GM12864 (cell line): ENCODE data around the gene OSBP2.
A peak's percentile ranks its signal among the peaks of the same experiment; 100 is the strongest.

Experiments
- DNase-seq: peaks from one replicate; pipeline ENCODE4 v3.0.0-alpha.2; 2011; ENCODE audit warnings: low read depth
- H3K4me3 ChIP-seq: 2 replicates; pipeline ENCODE4 v1.5.1; 2011; ENCODE audit warnings: mild to moderate bottlenecking, low read depth, low read length, control low read depth
- TF ChIP-seq, protein P1 (sequence below): IDR thresholded peaks from 2 replicates; pipeline ENCODE4 v1.5.1; 2011; ENCODE audit warnings: low read depth, mild to moderate bottlenecking, moderate library complexity, low read length, control low read depth, inconsistent platforms; ENCODE audit errors: missing control alignments

OSBP2 gene

GRCh38 chr22:30751529-30751928 lies 56.9 kb downstream of the OSBP2 start:
- no peak overlapping the region for H3K4me3 ChIP-seq
- TF ChIP-seq, protein P1, sequence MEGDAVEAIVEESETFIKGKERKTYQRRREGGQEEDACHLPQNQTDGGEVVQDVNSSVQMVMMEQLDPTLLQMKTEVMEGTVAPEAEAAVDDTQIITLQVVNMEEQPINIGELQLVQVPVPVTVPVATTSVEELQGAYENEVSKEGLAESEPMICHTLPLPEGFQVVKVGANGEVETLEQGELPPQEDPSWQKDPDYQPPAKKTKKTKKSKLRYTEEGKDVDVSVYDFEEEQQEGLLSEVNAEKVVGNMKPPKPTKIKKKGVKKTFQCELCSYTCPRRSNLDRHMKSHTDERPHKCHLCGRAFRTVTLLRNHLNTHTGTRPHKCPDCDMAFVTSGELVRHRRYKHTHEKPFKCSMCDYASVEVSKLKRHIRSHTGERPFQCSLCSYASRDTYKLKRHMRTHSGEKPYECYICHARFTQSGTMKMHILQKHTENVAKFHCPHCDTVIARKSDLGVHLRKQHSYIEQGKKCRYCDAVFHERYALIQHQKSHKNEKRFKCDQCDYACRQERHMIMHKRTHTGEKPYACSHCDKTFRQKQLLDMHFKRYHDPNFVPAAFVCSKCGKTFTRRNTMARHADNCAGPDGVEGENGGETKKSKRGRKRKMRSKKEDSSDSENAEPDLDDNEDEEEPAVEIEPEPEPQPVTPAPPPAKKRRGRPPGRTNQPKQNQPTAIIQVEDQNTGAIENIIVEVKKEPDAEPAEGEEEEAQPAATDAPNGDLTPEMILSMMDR = no peak
- DNase-seq = no peak

DNA sequence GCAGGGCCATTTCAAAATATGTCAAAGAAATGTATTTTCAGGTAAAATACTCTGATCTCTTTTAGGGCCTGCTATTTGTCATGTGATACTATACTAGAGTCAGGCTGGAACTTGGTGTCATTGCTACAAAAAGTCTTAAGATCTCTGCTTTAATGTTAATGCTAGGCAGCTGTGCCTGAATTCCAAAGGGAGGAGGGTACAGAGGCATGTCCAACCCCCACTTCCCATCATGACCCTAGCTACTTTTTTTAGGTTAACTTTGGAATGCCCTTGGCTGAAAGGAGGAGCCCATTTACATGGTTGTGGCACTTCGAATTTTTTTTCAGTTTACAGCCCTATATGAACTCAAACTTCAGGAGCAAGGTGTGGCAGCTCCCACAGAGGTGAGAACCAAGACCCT lies 58.1 kb downstream of the OSBP2 start:
- no peak overlapping the region for H3K4me3 ChIP-seq
- no peak for DNase-seq
- TF ChIP-seq, protein P1 = no peak

DNA sequence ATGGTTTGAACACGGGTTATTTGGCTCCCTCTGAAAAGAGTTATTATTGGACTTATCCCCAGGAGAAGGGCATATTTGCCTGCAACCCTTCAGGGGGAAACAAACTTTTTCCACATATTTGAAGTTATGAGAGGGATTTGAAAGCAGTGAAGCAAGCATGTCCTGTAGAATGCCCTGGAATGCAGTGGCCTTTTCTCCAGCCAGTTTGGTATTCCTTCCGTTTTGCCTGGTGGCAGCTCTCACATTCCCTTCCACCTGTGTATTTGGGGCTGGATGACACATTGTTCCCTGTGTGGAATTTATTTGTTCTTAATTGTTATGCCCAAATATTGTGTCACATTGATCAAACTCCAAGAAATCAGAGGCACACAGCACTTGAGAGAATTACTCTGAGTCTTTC lies 59.0 kb downstream of the OSBP2 start:
- TF ChIP-seq, protein P1 = no peak
- no peak for DNase-seq
- H3K4me3 ChIP-seq = no peak overlapping the region

GRCh38 chr22:30754521-30754920 lies 59.8 kb downstream of the OSBP2 start:
- no peak overlapping the region for H3K4me3 ChIP-seq
- DNase-seq = no peak
- TF ChIP-seq, protein P1 = no peak

DNA sequence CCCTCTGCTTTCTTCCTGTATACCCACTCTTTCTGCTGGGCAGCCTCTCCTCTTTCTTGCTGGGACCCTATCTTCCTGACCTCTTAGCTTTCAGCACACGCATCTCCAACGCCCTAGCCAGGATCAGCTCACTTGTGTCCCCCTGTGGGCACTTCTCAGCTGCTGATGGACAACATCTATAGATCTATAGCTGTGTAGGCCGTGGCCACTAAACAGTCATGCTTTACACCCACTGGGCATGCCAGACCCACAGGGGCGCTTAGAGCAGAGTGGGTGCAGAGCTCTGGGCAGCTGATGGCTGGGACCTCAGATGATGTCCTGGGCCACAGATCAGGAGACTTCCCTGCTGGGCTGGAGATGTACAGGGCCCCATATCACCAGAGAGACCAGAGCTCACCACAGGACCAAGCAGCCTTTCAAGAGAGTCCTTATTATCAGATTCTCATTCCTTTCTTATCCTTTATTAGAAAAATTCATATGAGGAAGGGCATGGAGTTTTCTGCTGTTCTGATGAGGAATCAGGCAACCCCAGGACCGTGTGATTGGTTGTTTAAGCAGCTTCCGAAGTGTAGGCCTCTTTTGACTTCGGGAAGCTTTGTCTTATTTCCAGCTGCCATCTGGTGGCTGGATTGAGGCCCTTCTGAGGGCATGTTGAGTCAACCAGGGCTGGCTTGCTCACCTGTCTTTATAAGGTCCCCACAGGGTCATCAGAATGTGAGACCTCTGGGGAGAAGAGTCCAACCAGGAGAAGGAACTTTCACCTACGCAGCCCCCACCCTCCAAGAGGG lies 60.5 kb downstream of the OSBP2 start:
- TF ChIP-seq, protein P1 = peak; percentile 85
- peak; percentile 57 for DNase-seq

DNA sequence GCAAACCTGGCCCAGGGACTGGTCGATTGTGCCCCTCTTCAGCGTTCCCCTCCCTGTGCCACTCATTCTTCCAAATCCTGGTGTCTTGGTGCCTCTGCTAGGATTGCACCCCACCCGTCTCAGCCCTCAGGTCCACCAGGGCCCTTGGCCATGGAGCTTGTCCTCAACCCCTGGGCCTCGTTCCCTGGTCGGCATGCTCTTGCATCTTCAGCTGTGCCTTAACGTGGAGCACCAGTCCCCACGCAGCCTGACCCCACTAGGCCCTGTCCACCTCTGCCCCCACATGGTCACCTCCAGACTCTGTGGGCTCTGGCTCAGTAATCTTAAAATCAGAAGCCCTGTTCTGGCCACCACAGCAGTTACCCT lies 61.1 kb downstream of the OSBP2 start:
- H3K4me3 ChIP-seq = no peak overlapping the region
- no peak for DNase-seq
- TF ChIP-seq, protein P1 = no peak

More for the DNA sequence above, 60.5 kb downstream of the OSBP2 start:
- no peak overlapping the region for H3K4me3 ChIP-seq
